ENCODE data around the gene B9D2.
"Not testable (repeated sequence)": the region's sequence is repeated elsewhere in the genome, so short reads cannot be mapped to it uniquely, and the experiment has no call there.

Gene B9D2, protein sequence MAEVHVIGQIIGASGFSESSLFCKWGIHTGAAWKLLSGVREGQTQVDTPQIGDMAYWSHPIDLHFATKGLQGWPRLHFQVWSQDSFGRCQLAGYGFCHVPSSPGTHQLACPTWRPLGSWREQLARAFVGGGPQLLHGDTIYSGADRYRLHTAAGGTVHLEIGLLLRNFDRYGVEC

DNA sequence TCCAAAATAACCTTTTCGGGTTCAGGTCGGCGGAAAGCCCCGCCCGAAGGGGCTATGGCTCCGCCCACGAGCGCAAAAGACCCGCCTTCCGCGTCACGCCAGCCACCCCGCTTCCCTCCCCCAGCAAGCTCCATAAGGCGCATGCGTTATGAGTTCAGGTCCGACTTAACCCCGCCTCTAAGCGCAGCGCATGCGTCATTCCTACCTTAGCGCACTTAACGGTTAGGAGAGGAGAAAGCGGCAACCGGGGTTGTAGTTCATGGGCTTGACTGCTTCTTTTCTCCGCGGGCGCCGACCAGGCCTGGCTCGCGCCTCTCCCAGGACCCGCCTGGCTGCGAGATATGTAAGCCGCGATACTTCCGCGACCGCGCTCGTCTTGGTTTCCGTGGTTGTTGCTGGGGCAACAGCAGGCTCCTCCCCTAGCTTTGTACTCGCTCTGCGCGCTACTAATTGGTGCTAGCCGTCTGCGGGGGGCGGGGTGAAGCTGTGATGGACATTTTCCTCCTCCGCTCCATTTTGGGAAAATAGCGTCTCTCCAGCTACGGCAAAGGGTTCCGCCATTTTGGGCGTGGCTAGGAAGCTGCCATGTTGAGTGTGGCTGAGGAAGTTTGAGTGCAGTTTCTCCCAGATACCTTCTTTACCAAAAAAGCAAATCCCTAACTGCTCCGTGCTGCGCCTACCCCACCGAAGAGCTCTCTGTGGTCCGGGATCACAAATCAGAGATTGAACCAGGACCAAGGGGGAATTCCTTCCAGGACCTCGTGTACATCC lies at the start of gene B9D2:
TSS of gene B9D2 (minus strand) at position 397 of the 771 bp plus-strand sequence. CDS start 630 bp downstream, outside the sequence.
- in situ Hi-C loops (cut with HindIII; ENCODE audit: low pct_unique_long_range_greater_than_20kb, low sequenced_read_pairs): no loop called here
- no peak for TF ChIP-seq JUND (IDR thresholded peaks at IDR 0.05; ENCODE audit: low read depth)
- DNase-seq (ENCODE audit: low read depth in 1 of 2, low spot score in 1 of 2): peak; percentile 90 to 97

DNA sequence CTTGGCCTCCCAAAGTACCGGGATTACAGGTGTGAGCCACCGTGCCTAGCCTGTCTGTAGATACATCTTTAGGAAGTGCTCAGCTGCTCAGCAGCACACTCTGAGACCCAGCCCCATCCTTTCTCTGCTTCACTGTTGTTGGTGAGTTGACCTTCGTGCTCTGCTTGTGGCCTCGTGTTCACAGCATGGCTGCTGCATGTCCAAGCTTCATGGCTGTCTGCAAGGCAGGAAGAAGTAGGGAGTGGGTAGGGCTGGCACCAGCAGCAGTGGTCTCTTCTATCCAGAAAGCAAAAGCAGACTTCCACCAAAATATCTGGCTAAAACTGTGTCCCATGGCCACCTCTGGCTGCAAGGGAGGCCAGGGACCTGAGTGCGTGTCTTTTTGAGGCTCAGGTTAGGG lies 49.0 kb upstream of the B9D2 start:
- in situ Hi-C loops (cut with HindIII; ENCODE audit: low pct_unique_long_range_greater_than_20kb, low sequenced_read_pairs): no loop called here
- DNase-seq (ENCODE audit: low read depth in 1 of 2, low spot score in 1 of 2): no peak
- no peak for TF ChIP-seq JUND (IDR thresholded peaks at IDR 0.05; ENCODE audit: low read depth)

DNA sequence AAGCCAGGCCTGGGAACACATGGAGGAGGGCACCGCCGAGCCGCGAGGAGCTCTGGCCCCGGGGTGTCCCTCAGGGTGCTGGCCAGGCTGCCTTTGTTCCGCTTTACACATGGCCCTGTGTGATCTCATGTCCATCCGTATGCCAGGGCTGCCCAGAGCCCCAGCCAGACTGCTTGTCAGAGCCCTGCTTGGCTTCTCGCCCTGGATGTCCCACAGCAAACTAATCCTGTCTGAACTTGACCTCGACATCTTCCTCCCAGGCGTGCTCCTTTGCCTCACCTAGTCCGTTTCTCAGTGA lies 48.0 kb upstream of the B9D2 start:
- DNase-seq (ENCODE audit: low read depth in 1 of 2, low spot score in 1 of 2): no peak
- in situ Hi-C loops (cut with HindIII; ENCODE audit: low pct_unique_long_range_greater_than_20kb, low sequenced_read_pairs): no loop called here
- no peak for TF ChIP-seq JUND (IDR thresholded peaks at IDR 0.05; ENCODE audit: low read depth)

DNA sequence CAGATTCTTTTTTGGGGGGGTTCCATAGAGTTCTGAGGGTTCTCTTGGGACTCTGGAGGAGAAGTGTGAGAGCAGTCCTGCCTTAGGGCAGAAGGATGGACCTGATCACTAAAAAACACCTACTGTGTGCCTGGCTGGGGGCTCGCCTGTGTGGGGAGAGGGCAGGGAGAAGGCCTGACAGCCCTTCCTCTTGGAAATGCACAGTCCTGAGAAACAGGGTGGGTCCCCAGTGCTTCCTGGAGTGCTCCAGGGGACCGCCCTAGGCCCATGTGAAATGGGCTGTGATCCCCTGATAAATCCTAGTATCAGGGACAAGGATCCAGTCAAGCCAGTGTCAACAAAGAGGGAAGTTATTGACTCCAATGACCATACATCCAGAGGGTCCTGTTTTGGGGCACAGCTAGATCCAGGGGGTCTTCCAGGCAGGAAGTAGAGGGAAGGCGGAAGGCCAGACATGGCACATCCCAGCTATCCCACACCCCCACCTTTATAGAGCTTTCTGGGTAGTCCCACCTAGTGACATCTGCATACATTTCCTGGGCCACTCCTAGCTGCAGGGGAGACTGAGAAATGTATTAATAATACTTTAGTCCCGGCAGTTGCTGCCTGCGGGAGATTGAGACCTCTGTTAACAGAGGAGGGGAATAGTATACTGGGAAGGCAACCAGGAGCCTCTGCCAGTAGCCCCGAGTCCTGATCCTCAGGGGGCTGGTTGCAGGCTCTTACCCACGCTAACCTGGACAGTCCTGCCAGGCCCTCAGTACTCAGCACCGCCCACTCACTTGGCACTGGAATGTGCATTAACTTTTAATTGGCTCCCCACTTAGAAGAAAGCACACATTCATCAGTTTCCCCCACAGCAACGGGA lies 47.4 kb upstream of the B9D2 start:
- no peak for DNase-seq (ENCODE audit: low read depth in 1 of 2, low spot score in 1 of 2)
- in situ Hi-C loops (cut with HindIII; ENCODE audit: low pct_unique_long_range_greater_than_20kb, low sequenced_read_pairs): no loop called here
- no peak for TF ChIP-seq JUND (IDR thresholded peaks at IDR 0.05; ENCODE audit: low read depth)

DNA sequence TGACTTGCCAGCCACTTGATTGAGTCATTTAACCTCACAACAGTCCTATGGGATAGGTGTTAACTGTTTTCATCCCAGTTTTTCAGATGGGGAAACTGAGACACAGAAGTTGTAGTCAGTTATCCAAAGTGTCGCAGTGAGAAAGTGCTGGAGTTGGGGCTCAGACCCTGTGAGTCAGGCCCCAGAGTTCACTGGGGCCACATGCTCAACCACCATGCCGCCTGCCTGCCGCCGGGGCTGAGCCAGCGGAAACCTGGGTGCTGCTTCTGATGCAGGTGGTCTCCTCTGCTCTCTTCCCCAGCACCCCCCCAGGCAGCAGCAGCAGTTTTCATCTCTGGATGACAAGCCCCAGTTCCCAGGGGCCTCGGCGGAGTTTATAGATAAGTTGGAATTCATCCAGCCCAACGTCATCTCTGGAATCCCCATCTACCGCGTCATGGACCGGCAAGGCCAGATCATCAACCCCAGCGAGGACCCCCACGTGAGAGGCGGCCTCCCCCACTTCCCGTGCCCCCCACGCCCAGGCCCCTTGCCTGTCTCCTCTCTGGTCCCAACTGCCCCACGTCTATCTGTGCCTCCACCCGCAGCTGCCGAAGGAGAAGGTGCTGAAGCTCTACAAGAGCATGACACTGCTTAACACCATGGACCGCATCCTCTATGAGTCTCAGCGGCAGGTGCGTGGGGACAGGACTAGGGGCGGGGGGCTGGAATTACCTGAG lies 46.5 kb upstream of the B9D2 start:
- no peak for DNase-seq (ENCODE audit: low read depth in 1 of 2, low spot score in 1 of 2)
- TF ChIP-seq JUND (IDR thresholded peaks at IDR 0.05; ENCODE audit: low read depth): no peak
- in situ Hi-C loops (cut with HindIII; ENCODE audit: low pct_unique_long_range_greater_than_20kb, low sequenced_read_pairs): no loop called here

DNA sequence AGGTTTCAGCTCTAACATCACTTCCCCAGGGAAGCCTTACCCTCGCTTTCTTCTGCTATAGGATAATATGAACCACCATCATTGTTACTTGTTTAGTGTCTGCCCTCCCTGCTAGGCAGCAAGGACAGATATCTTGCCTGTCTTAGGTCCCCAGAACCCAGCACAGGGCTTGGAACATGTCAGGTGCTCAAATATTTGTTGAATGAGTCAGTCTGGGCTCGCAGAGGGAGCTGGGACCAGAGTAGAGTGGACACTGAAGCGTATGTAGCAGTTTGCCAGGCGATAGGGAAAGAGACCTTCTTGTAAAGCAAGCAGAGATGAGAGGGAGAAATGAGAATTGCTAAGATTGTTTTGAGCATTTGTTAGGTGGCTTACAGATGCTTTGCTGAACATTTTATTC lies 45.3 kb upstream of the B9D2 start:
- peak; percentile 66 to 75 for DNase-seq (ENCODE audit: low read depth in 1 of 2, low spot score in 1 of 2)
- peak; percentile 61; the same call in 1 of the 2 replicates for TF ChIP-seq JUND (IDR thresholded peaks at IDR 0.05; ENCODE audit: low read depth)
- in situ Hi-C loops (cut with HindIII; ENCODE audit: low pct_unique_long_range_greater_than_20kb, low sequenced_read_pairs): no loop called here

DNA sequence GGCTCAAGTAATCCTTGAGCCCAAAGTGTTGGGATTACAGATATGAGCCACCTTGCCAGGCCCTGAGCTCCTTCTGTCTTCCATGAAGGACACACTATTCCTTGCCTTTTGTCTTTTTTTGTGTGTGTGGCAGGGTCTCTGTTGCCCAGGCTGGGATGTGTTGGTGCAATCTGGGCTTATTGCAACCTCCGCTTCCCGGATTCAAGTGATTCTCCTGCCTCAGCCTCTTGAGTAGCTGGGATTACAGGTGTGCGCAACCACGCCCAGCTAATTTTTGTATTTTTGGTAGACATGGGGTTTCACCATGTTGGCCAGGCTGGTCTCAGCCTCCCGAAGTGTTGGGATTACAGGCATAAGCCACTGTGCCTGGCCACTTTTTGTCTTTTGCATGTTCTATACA lies 44.9 kb upstream of the B9D2 start:
- DNase-seq (ENCODE audit: low read depth in 1 of 2, low spot score in 1 of 2); in situ Hi-C loops (cut with HindIII; ENCODE audit: low pct_unique_long_range_greater_than_20kb, low sequenced_read_pairs): not testable (repeated sequence)

DNA sequence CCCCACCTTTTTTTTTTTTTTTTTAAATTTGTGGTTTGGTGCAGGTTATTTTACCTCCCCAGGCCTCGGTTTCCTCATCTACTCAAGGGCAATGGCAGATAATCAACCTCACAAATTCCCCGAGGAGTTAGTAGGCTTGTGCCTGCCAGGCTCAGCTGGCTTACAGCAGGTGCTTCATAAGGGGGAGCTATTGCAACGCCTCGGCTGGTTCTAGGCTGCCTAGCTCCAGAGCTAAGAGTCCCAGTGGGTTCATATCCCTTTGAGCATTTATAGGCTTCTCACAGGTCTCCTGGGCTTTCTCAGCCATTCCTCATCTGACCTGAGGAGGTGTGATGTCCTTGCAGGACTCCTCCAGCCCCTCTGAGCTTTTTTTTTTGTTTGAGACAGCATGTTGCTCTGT lies 44.3 kb upstream of the B9D2 start:
- DNase-seq (ENCODE audit: low read depth in 1 of 2, low spot score in 1 of 2): no peak
- in situ Hi-C loops (cut with HindIII; ENCODE audit: low pct_unique_long_range_greater_than_20kb, low sequenced_read_pairs): no loop called here
- no peak for TF ChIP-seq JUND (IDR thresholded peaks at IDR 0.05; ENCODE audit: low read depth)

DNA sequence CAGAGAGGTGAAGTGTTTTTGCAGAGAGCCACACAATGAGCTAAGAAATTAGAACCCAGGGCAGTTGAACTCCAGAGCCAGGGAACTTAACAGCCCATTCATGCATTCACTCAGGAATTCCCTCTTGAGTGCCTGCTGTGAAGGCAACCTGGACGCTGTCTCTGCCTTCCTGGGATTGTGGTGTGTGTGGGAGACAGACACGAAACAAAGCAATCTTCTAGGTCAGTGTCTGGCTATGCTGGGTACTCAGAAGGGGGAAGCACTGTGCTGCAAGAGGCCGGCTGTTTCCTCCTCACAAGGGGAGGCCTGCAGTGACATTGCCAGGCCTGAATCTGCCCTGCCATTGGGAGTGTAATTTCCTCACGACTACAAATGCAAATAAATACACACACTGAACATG lies 43.3 kb upstream of the B9D2 start:
- no peak for DNase-seq (ENCODE audit: low read depth in 1 of 2, low spot score in 1 of 2)
- in situ Hi-C loops (cut with HindIII; ENCODE audit: low pct_unique_long_range_greater_than_20kb, low sequenced_read_pairs): no loop called here

DNA sequence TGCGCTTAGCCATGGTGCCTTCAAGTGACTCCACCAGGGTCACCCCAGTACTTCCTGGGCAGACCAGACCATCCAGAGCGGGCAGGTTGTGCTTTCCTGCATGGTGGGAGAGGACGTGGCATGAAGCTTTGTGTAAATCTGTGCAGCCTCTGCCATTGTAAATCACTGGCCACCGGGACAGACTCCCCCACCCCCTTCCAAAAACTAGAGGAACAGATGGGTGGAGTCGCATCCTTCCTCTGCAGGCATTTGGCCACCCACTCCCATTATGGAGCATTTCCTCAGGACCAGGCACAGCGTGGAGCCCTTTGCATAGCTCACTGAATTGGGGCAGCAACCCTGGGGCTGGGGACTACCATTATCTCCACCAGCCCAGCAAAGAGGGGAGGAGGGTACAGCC lies 41.8 kb upstream of the B9D2 start:
- no peak for TF ChIP-seq JUND (IDR thresholded peaks at IDR 0.05; ENCODE audit: low read depth)
- DNase-seq (ENCODE audit: low read depth in 1 of 2, low spot score in 1 of 2): no peak
- in situ Hi-C loops (cut with HindIII; ENCODE audit: low pct_unique_long_range_greater_than_20kb, low sequenced_read_pairs): no loop called here

More for the DNA sequence above, 43.3 kb upstream of the B9D2 start:
- TF ChIP-seq JUND (IDR thresholded peaks at IDR 0.05; ENCODE audit: low read depth): no peak

DNA sequence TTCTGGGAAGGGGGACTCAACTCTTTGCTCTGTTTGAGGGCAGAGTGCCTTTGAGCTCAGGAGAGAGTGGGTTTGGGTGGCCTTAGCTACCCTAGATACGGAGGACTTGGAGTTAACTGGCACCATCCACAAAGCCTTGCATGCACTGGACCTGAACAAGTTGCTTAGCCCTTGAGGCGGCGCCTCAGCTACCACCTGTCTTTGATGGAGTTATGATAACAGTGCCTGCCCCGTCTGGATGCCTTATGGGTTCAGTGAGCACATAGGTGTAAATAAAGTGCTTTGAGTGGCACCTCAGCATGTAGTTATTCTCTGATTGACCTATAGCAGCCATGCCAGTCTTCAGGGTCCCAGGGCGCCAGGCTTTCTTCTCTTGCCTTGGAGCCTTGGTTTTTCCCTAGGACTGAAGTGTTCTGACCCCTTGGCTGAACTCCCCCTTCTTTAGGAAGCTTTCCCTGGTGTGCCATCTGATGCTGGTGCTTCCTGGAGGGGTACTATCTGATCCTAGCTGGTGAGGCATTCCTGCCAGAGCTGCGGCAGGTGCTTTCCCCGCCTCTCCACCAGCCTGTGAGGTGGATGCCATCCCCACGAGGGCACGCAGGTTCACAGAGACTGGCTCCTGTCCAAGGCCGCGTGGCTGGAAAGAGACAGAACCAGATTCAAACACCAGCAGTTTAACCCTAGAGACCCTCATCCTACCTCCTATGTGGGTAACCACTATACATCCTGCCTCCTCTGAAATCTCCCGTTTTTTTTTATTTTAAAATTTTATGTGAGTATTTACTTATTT lies 39.4 kb upstream of the B9D2 start:
- in situ Hi-C loops (cut with HindIII; ENCODE audit: low pct_unique_long_range_greater_than_20kb, low sequenced_read_pairs): no loop called here
- DNase-seq (ENCODE audit: low read depth in 1 of 2, low spot score in 1 of 2): peak in 1 of 2 experiments; percentile 51

DNA sequence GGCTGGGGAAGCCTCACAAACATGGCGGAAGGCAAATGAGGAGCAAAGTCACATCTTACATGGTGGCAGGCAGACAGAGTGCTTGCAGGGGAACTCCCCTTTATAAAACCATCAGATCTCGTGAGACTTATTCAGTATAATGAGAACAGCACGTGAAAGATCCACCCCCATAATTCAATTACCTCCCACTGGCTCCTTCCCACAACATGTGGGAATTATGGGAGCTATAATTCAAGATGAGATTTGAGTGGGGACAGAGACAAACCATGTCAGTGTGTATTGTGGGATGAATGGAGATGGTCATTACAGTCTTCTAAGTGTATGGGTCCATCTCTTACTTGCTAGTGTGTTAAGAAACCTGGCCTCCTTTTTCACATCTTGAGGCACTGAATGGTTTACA lies 38.1 kb upstream of the B9D2 start:
- in situ Hi-C loops (cut with HindIII; ENCODE audit: low pct_unique_long_range_greater_than_20kb, low sequenced_read_pairs): no loop called here
- no peak for DNase-seq (ENCODE audit: low read depth in 1 of 2, low spot score in 1 of 2)
- TF ChIP-seq JUND (IDR thresholded peaks at IDR 0.05; ENCODE audit: low read depth): no peak

More for the DNA sequence above, 39.4 kb upstream of the B9D2 start:
- no peak for TF ChIP-seq JUND (IDR thresholded peaks at IDR 0.05; ENCODE audit: low read depth)

All from T47D (cell line).